ENCODE measurements around the gene EME2. TPM values are rescaled to one million over a fixed set of nuclear protein-coding genes. Genes with fewer than 3 reads are reported as not detected.

EME2 gene
- total and polyA plus RNA-seq, 10 donors: 5.1 to 41.3 (median 27.4) TPM

DNA sequence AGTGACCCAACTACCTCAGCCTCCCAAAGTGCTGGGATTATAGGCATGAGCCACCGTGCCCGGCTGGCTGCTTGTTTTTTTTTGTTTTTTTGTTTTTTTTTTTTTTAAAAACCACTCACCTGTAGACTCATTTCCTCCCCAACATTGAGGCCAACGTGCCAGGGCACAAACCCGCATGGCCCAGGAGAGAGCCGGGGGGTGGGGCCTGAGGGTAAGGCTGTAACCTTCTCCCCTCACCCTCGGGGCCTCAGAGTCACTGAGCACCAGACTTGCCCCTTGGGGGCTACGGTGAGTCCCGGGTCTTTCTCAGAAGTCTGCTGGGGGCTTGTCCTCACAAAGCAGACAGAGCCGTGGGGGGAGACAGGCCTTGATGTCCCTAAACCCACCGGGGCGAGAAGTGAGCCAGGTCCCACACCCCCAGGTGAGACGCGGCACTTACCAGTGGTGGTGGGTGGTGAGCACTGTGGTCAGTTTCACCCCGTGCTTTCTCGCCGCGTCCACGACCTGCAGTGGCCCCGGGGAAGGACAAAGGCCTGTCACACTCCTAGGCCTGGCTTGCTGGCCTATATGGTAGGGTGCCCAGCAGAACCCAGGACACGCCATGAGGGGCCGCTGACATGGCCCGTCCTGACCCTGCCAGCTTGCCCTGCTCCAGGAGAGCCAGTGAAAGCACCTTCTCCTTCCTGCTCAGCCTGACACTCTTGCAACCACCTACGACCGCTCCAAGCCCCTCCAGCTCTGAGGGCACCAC lies 49.4 kb downstream of the EME2 start:
- H3K36me3 ChIP-seq: peaks cover 0 to 61% (median 52%) of the 10 kb centered on the region in 6 donors
- 86 to 93% (median 91%) methylated on average over 20 to 24 of the region's 24 CpGs for WGBS, 5 donors

DNA sequence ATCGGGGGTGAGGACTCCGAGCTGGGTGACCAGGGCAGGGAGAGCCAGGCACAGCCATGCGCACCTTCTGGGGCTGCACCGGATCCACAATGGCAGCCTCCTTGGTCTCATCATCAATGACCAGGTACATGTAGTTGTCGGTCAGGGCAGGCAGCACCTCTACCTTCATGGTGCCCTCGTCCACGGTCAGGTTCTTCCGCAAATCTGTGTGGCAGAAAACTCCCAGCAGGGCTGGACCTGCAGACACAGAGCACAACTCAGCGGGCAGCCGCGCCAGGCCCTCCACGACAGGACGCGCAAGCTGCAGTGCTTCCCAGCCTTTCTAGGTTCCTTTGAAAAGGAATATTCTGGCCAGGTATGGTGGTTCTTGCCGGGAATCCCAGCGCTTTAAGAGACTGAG lies 50.2 kb downstream of the EME2 start:
- TF ChIP-seq, protein P1, sequence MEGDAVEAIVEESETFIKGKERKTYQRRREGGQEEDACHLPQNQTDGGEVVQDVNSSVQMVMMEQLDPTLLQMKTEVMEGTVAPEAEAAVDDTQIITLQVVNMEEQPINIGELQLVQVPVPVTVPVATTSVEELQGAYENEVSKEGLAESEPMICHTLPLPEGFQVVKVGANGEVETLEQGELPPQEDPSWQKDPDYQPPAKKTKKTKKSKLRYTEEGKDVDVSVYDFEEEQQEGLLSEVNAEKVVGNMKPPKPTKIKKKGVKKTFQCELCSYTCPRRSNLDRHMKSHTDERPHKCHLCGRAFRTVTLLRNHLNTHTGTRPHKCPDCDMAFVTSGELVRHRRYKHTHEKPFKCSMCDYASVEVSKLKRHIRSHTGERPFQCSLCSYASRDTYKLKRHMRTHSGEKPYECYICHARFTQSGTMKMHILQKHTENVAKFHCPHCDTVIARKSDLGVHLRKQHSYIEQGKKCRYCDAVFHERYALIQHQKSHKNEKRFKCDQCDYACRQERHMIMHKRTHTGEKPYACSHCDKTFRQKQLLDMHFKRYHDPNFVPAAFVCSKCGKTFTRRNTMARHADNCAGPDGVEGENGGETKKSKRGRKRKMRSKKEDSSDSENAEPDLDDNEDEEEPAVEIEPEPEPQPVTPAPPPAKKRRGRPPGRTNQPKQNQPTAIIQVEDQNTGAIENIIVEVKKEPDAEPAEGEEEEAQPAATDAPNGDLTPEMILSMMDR (IDR thresholded peaks at IDR 0.05 in 8 of 11, conservative IDR thresholded peaks at IDR 0.05 in 3 of 11): no peak
- TF ChIP-seq POLR2A (IDR thresholded peaks at IDR 0.05) (no peak), POLR2AphosphoS5 (IDR thresholded peaks at IDR 0.05) (no peak)

More for the DNA sequence above, 49.4 kb downstream of the EME2 start:
- H3K4me3 ChIP-seq: no peak overlapping the region
- TF ChIP-seq POLR2A (IDR thresholded peaks at IDR 0.05) (no peak), POLR2AphosphoS5 (IDR thresholded peaks at IDR 0.05) (no peak)
- TF ChIP-seq, protein P1 (IDR thresholded peaks at IDR 0.05 in 8 of 11, conservative IDR thresholded peaks at IDR 0.05 in 3 of 11): no peak
- no peaks in the 10 kb centered on the region for H3K27me3 ChIP-seq (replicated peaks in 1 of 7)
- H3K27ac ChIP-seq: no peak overlapping the region
- H3K9me3 ChIP-seq: no peaks in the 10 kb centered on the region
- intact Hi-C loops (cut with DNase I; ENCODE audit: low total_unique reads): no loop called here
- peaks cover 11 to 40% (median 25%) of the 10 kb centered on the region in 6 donors for H3K4me1 ChIP-seq
- peak; percentile 57 for DNase-seq

DNA sequence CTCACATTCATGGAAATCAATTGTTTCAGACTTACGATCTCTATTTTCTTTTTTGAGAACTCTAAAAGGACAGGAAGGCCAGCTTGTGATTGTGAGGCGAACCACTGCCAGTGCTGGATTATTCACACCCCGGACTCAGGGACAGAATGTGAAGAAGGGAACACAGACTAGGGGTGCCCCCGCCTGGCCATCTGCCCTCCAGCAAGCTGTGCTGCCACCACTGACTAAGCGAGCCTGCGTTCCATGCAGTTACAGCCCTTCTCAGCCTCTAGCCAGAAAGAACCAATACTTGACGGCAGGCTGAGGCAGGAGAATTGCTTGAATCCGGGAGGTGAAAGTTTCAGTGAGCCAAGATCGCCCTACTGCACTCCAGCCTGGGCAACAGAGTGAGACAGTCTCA lies 51.2 kb downstream of the EME2 start:
- Histone ChIP-seq H3K27me3 (replicated peaks in 1 of 7) (no peaks in the 10 kb centered on the region), H3K27ac (no peak overlapping the region), H3K4me1 (peaks cover 21 to 56% (median 40%) of the 10 kb centered on the region in 6 donors), H3K9me3 (no peaks in the 10 kb centered on the region), H3K4me3 (no peak overlapping the region), H3K36me3 (peaks cover 0 to 43% (median 39%) of the 10 kb centered on the region in 6 donors)
- intact Hi-C loops (cut with DNase I; ENCODE audit: low total_unique reads): no loop called here
- DNase-seq: no peak
- WGBS, 5 donors: 55 to 86% (median 81%) methylated on average over 9 of the region's 9 CpGs
- TF ChIP-seq POLR2AphosphoS5 (IDR thresholded peaks at IDR 0.05) (no peak), POLR2A (IDR thresholded peaks at IDR 0.05) (no peak)
- TF ChIP-seq, protein P1 (IDR thresholded peaks at IDR 0.05 in 8 of 11, conservative IDR thresholded peaks at IDR 0.05 in 3 of 11): no peak

More for the DNA sequence above, 50.2 kb downstream of the EME2 start:
- Histone ChIP-seq H3K36me3 (peaks cover 0 to 53% (median 48%) of the 10 kb centered on the region in 6 donors), H3K9me3 (no peaks in the 10 kb centered on the region), H3K27me3 (replicated peaks in 1 of 7) (no peaks in the 10 kb centered on the region), H3K4me3 (no peak overlapping the region), H3K4me1 (peaks cover 12 to 46% (median 30%) of the 10 kb centered on the region in 6 donors), H3K27ac (no peak overlapping the region)
- no peak for DNase-seq
- 95 to 98% (median 96%) methylated on average over 12 to 16 of the region's 16 CpGs for WGBS, 5 donors
- intact Hi-C loops (cut with DNase I; ENCODE audit: low total_unique reads): no loop called here

DNA sequence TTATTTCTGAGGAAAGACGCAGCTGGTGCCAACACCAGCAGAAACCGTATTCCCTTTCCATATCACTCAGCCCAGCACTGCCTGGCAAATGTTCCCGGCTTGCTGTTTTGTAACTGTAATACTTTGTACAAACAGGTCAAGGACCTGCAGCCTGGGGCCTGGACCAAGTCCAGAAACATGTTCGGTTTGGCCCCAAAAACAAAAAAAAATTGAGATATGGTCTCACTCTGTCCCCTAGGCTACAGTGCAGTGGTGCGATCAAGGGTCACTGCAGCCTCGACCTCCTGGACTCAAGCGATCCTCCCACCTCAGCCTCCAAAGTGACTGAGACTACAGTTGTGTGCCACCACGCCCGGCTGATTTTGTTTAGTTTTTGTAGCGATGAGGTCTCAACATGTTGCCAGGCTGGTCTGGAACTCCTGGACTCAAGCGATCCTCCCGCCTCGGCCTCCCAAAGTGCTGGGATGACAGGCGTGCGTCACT lies 52.8 kb downstream of the EME2 start:
- Histone ChIP-seq H3K27me3 (replicated peaks in 1 of 7) (no peaks in the 10 kb centered on the region), H3K36me3 (peaks cover 0 to 40% (median 27%) of the 10 kb centered on the region in 6 donors), H3K27ac (peak overlapping the region; percentile 63 to 96 (median 91)), H3K4me3 (peak overlapping the region; percentile 78 to 99 (median 94)), H3K9me3 (no peaks in the 10 kb centered on the region), H3K4me1 (peaks cover 31 to 72% (median 55%) of the 10 kb centered on the region in 6 donors)
- WGBS, 5 donors: 60 to 68% (median 63%) methylated on average over 15 of the region's 15 CpGs
- TF ChIP-seq, protein P1 (IDR thresholded peaks at IDR 0.05 in 8 of 11, conservative IDR thresholded peaks at IDR 0.05 in 3 of 11): no peak
- TF ChIP-seq POLR2A (IDR thresholded peaks at IDR 0.05): no peak
- no peak for TF ChIP-seq POLR2AphosphoS5 (IDR thresholded peaks at IDR 0.05)
- intact Hi-C loops (cut with DNase I; ENCODE audit: low total_unique reads): no loop called here
- DNase-seq: no peak

Measured in spleen (tissue), 11 donors.